ENCODE data around the gene OCRL. TPM values are rescaled to one million over a fixed set of nuclear protein-coding genes. Genes with fewer than 3 reads are reported as not detected.

OCRL gene
- total RNA-seq, 1 donor from 2014 or later, result 7.5 TPM

DNA sequence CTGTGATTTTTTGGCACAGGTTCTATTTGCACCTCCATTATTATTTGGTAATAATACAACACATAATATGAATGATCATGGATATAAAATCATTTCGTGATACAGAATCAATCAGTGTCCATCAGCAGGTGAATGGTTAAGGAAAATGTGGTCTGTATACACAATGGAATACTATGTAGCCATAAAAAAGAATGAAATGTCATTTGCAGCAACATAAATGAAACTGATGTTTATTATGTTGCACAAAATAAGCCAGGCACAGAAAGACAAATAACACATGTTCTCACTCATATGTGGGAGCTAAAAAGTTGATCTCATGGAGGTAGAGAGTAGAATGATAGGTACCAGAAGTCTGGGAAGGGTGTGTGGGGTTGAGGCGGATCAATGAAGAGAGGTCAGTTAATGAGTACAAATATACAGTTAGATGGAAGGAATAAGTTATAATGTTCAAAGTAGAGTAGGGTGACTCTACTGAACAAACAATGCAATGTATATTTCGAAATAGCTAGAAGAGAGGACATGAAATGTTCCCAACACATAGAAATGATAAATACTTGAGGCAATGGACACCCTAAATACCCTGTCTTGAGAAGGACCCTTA, 15.7 kb upstream of the OCRL start:
- H3K36me3 Mint-ChIP-seq (ENCODE audit: low read depth), result no peaks in the 10 kb centered on the region
- intact Hi-C loops (cut with micrococcal nuclease), result no loop called here
- POLR2A ChIA-PET, result no interaction called here
- ATAC-seq (ENCODE audit: low read depth), result no peak
- peaks cover 2% of the 10 kb centered on the region for H3K27me3 Mint-ChIP-seq
- CTCF ChIA-PET, result no interaction called here
- no peak overlapping the region for H3K27ac Mint-ChIP-seq
- no peak for DNase-seq
- TF ChIP-seq, protein P1, sequence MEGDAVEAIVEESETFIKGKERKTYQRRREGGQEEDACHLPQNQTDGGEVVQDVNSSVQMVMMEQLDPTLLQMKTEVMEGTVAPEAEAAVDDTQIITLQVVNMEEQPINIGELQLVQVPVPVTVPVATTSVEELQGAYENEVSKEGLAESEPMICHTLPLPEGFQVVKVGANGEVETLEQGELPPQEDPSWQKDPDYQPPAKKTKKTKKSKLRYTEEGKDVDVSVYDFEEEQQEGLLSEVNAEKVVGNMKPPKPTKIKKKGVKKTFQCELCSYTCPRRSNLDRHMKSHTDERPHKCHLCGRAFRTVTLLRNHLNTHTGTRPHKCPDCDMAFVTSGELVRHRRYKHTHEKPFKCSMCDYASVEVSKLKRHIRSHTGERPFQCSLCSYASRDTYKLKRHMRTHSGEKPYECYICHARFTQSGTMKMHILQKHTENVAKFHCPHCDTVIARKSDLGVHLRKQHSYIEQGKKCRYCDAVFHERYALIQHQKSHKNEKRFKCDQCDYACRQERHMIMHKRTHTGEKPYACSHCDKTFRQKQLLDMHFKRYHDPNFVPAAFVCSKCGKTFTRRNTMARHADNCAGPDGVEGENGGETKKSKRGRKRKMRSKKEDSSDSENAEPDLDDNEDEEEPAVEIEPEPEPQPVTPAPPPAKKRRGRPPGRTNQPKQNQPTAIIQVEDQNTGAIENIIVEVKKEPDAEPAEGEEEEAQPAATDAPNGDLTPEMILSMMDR (IDR thresholded peaks at IDR 0.05), result no peak
- H3K4me3 Mint-ChIP-seq, result peak overlapping the region; percentile 70
- no peaks in the 10 kb centered on the region for H3K9me3 Mint-ChIP-seq
- H3K4me1 Mint-ChIP-seq, result peaks cover 3% of the 10 kb centered on the region

- TF ChIP-seq, protein P1 (IDR thresholded peaks at IDR 0.05), result no peak
- peaks cover 2% of the 10 kb centered on the region for H3K27me3 Mint-ChIP-seq
- intact Hi-C loops (cut with micrococcal nuclease), result no loop called here
- no peak overlapping the region for H3K27ac Mint-ChIP-seq
- ChIA-PET CTCF (no interaction called here), POLR2A (no interaction called here)
- DNase-seq (no peak), ATAC-seq (ENCODE audit: low read depth) (no peak)
- H3K4me1 Mint-ChIP-seq, result peaks cover 3% of the 10 kb centered on the region
- no peaks in the 10 kb centered on the region for H3K36me3 Mint-ChIP-seq (ENCODE audit: low read depth)
- H3K9me3 Mint-ChIP-seq, result no peaks in the 10 kb centered on the region
- no peak overlapping the region for H3K4me3 Mint-ChIP-seq
Observed at GRCh38 chrX:129525162-129525561, 14.9 kb upstream of the OCRL start.

- ATAC-seq (ENCODE audit: low read depth) (no peak), DNase-seq (no peak)
- ChIA-PET CTCF (no interaction called here), POLR2A (no interaction called here)
- Mint-ChIP-seq H3K4me1 (peaks cover 3% of the 10 kb centered on the region), H3K36me3 (ENCODE audit: low read depth) (no peaks in the 10 kb centered on the region), H3K9me3 (no peaks in the 10 kb centered on the region), H3K27me3 (peaks cover 2% of the 10 kb centered on the region), H3K4me3 (no peak overlapping the region), H3K27ac (no peak overlapping the region)
- TF ChIP-seq, protein P1 (IDR thresholded peaks at IDR 0.05), result no peak
- intact Hi-C loops (cut with micrococcal nuclease), result no loop called here
Observed at GRCh38 chrX:129525896-129526295, 14.2 kb upstream of the OCRL start.

- no peaks in the 10 kb centered on the region for H3K27me3 Mint-ChIP-seq
- no peak overlapping the region for H3K4me3 Mint-ChIP-seq
- ChIA-PET POLR2A (no interaction called here), CTCF (no interaction called here)
- DNase-seq (no peak), ATAC-seq (ENCODE audit: low read depth) (no peak)
- intact Hi-C loops (cut with micrococcal nuclease), result no loop called here
- no peaks in the 10 kb centered on the region for H3K9me3 Mint-ChIP-seq
- no peak overlapping the region for H3K27ac Mint-ChIP-seq
- H3K36me3 Mint-ChIP-seq (ENCODE audit: low read depth), result no peaks in the 10 kb centered on the region
- TF ChIP-seq, protein P1 (IDR thresholded peaks at IDR 0.05), result no peak
- H3K4me1 Mint-ChIP-seq, result no peaks in the 10 kb centered on the region
Observed at GRCh38 chrX:129529685-129530281, 10.3 kb upstream of the OCRL start.

- H3K9me3 Mint-ChIP-seq, result no peaks in the 10 kb centered on the region
- intact Hi-C loops (cut with micrococcal nuclease), result no loop called here
- H3K27me3 Mint-ChIP-seq, result no peaks in the 10 kb centered on the region
- TF ChIP-seq, protein P1 (IDR thresholded peaks at IDR 0.05), result no peak
- ATAC-seq (ENCODE audit: low read depth), result no peak
- POLR2A ChIA-PET, result no interaction called here
- no peak for DNase-seq
- CTCF ChIA-PET, result no interaction called here
- no peak overlapping the region for H3K4me3 Mint-ChIP-seq
- H3K36me3 Mint-ChIP-seq (ENCODE audit: low read depth), result no peaks in the 10 kb centered on the region
- H3K4me1 Mint-ChIP-seq, result no peaks in the 10 kb centered on the region
- H3K27ac Mint-ChIP-seq, result no peak overlapping the region
Observed at GRCh38 chrX:129530410-129530809, 9.6 kb upstream of the OCRL start.

Data from activated B cell treated with CpG ODN at 0.5 μM for 24 hours (primary cell).